Neural cell (in vitro differentiated cells): ENCODE results near the gene CRTAP. TPM values are rescaled to one million over a fixed set of nuclear protein-coding genes. Genes with fewer than 3 reads are reported as not detected.

Experiments
- H2AFZ ChIP-seq: fragments of 200-600, 300-800 bp; sonication (generic), shearing (Covaris generic); 2 replicates; pipeline ENCODE4 v1.6.0; 2014; ENCODE audit warnings: low read depth, mild to moderate bottlenecking, antibody characterized with exemption, low read length, moderate library complexity
- H3F3A ChIP-seq: fragments of 200-600 bp; shearing (Covaris generic); 2 replicates; pipeline ENCODE4 v1.6.1; 2016; ENCODE audit warnings: mild to moderate bottlenecking, moderate library complexity, mixed read lengths, antibody characterized with exemption, low read length; ENCODE audit not compliant: insufficient read depth, poor library complexity, severe bottlenecking
- H3K27ac ChIP-seq: fragments of 200-600, 300-800 bp; sonication (generic), shearing (Covaris generic); 2 replicates; pipeline ENCODE4 v1.5.1; 2014; ENCODE audit warnings: mild to moderate bottlenecking, low read length, moderate library complexity
- H3K27me3 ChIP-seq: fragments of 300-800, 200-600 bp; sonication (generic), shearing (Covaris generic); 2 replicates; pipeline ENCODE4 v1.6.0; 2014; ENCODE audit warnings: mild to moderate bottlenecking, low read depth, low read length, moderate library complexity; ENCODE audit not compliant: insufficient read depth
- H3K36me3 ChIP-seq: fragments of 300-800, 200-600 bp; sonication (generic), shearing (Covaris generic); 2 replicates; pipeline ENCODE4 v1.5.1; 2014; ENCODE audit warnings: mild to moderate bottlenecking, antibody characterized with exemption, low read length, moderate library complexity; ENCODE audit not compliant: insufficient read depth
- H3K4me2 ChIP-seq: fragments of 300-800, 200-600 bp; sonication (generic), shearing (Covaris generic); 2 replicates; pipeline ENCODE4 v1.6.0; 2014; ENCODE audit warnings: mild to moderate bottlenecking, low read length
- H3K4me3 ChIP-seq: fragments of 300-800, 200-600 bp; sonication (generic), shearing (Covaris generic); 2 replicates; pipeline ENCODE4 v1.5.1; 2014; ENCODE audit warnings: mild to moderate bottlenecking, low read length, moderate library complexity
- H3K79me2 ChIP-seq: fragments of 200-600 bp; shearing (Covaris generic); replicated peaks from 2 replicates; pipeline ENCODE4 v1.6.0; 2014; ENCODE audit warnings: mild to moderate bottlenecking, low read length, moderate library complexity; ENCODE audit not compliant: insufficient read depth
- H3K9ac ChIP-seq: fragments of 300-800, 200-600 bp; sonication (generic), shearing (Covaris generic); 2 replicates; pipeline ENCODE4 v1.6.1; 2016; ENCODE audit warnings: mild to moderate bottlenecking, low read length, mixed read lengths
- H3K9me2 ChIP-seq: fragments of 200-600 bp; shearing (Covaris generic); 2 replicates; pipeline ENCODE4 v1.6.1; 2016; ENCODE audit warnings: mild to moderate bottlenecking, low read length, mixed read lengths; ENCODE audit not compliant: insufficient read depth
- H3K9me3 ChIP-seq: fragments of 200-600, 300-800 bp; sonication (generic), shearing (Covaris generic); 2 replicates; pipeline ENCODE4 v1.6.1; 2016; ENCODE audit warnings: mild to moderate bottlenecking, mixed run types, low read length, moderate library complexity, mixed read lengths
- H4K20me1 ChIP-seq: fragments of 200-600 bp; shearing (Covaris generic); 2 replicates; pipeline ENCODE4 v1.6.1; 2016; ENCODE audit warnings: mild to moderate bottlenecking, mixed run types; ENCODE audit not compliant: insufficient read depth
- EP300 ChIP-seq: fragments of 450-650 bp; conservative IDR thresholded peaks from 2 replicates; pipeline ENCODE4 v1.6.1; 2014; ENCODE audit warnings: antibody characterized with exemption, mild to moderate bottlenecking, moderate library complexity; ENCODE audit not compliant: poor library complexity, severe bottlenecking
- MXI1 ChIP-seq: fragments of 450-650 bp; conservative IDR thresholded peaks from 2 replicates; pipeline ENCODE4 v1.6.1; 2014; ENCODE audit warnings: antibody characterized with exemption, mild to moderate bottlenecking; ENCODE audit not compliant: poor library complexity, severe bottlenecking
- RAD21 ChIP-seq: fragments of 450-650 bp; conservative IDR thresholded peaks from 2 replicates; pipeline ENCODE4 v1.6.1; 2014; ENCODE audit warnings: antibody characterized with exemption, mild to moderate bottlenecking, moderate library complexity
- SMC3 ChIP-seq: fragments of 450-650 bp; conservative IDR thresholded peaks from 2 replicates; pipeline ENCODE4 v1.6.1; 2014; ENCODE audit warnings: antibody characterized with exemption, mild to moderate bottlenecking, moderate library complexity; ENCODE audit not compliant: poor library complexity
- TAF1 ChIP-seq: IDR thresholded peaks from 2 replicates; pipeline ENCODE4 v1.6.1; 2012; ENCODE audit warnings: low read depth
- polyA plus RNA-seq: library from polyadenylated mRNA; depleted of rRNA; stranded (reverse); fragments of >200 nt; gene quantifications from 2 replicates; pipeline ENCODE4 v1.2.3, GENCODE V29; 2014
- TF ChIP-seq, protein P1 (sequence below): IDR thresholded peaks from 2 replicates; pipeline ENCODE4 v1.6.1; 2012; ENCODE audit warnings: borderline replicate concordance
- TF ChIP-seq, protein P2 (sequence below): fragments of 450-650 bp; IDR thresholded peaks from 2 replicates; pipeline ENCODE4 v1.5.1; 2014; ENCODE audit warnings: antibody characterized with exemption, mild to moderate bottlenecking, moderate library complexity; ENCODE audit not compliant: poor library complexity, severe bottlenecking

CRTAP gene
- polyA plus RNA-seq, 1 donor from 2014 or later, result 7.1 TPM

DNA sequence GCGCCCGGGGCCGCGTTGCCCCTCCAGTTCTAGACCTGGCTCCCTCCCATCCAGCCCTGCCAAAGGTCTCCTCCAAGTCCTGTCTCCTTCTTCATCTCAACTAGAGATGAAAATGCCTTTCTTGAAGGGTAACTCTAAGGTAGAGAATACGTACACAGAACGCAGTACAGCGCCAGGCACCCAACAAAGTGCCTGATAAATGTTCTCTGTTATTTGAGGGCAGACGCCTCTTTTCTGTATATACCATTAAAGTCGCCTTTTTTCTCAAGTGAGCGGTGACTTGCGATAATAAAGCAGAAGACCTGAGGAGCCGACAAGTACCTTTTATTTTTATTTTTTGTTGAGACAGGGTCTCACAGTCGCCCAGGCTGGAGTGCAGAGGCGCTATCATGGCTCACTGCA lies 809 bp downstream of the CRTAP start:
- Histone ChIP-seq H3K27me3 (no peaks in the 10 kb centered on the region), H3K36me3 (no peaks in the 10 kb centered on the region), H2AFZ (peak overlapping the region; percentile 62), H4K20me1 (no peaks in the 10 kb centered on the region), H3F3A (peaks cover 2% of the 10 kb centered on the region), H3K9me2 (no peaks in the 10 kb centered on the region), H3K4me2 (no peak overlapping the region), H3K4me3 (peak overlapping the region; percentile 90), H3K27ac (no peak overlapping the region), H3K9ac (peak overlapping the region; percentile 72), H3K9me3 (no peaks in the 10 kb centered on the region), H3K79me2 (no peaks in the 10 kb centered on the region)
- TF ChIP-seq, protein P1, sequence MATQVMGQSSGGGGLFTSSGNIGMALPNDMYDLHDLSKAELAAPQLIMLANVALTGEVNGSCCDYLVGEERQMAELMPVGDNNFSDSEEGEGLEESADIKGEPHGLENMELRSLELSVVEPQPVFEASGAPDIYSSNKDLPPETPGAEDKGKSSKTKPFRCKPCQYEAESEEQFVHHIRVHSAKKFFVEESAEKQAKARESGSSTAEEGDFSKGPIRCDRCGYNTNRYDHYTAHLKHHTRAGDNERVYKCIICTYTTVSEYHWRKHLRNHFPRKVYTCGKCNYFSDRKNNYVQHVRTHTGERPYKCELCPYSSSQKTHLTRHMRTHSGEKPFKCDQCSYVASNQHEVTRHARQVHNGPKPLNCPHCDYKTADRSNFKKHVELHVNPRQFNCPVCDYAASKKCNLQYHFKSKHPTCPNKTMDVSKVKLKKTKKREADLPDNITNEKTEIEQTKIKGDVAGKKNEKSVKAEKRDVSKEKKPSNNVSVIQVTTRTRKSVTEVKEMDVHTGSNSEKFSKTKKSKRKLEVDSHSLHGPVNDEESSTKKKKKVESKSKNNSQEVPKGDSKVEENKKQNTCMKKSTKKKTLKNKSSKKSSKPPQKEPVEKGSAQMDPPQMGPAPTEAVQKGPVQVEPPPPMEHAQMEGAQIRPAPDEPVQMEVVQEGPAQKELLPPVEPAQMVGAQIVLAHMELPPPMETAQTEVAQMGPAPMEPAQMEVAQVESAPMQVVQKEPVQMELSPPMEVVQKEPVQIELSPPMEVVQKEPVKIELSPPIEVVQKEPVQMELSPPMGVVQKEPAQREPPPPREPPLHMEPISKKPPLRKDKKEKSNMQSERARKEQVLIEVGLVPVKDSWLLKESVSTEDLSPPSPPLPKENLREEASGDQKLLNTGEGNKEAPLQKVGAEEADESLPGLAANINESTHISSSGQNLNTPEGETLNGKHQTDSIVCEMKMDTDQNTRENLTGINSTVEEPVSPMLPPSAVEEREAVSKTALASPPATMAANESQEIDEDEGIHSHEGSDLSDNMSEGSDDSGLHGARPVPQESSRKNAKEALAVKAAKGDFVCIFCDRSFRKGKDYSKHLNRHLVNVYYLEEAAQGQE, result no peak
- no peak for TF ChIP-seq EP300
- TF ChIP-seq, protein P2, sequence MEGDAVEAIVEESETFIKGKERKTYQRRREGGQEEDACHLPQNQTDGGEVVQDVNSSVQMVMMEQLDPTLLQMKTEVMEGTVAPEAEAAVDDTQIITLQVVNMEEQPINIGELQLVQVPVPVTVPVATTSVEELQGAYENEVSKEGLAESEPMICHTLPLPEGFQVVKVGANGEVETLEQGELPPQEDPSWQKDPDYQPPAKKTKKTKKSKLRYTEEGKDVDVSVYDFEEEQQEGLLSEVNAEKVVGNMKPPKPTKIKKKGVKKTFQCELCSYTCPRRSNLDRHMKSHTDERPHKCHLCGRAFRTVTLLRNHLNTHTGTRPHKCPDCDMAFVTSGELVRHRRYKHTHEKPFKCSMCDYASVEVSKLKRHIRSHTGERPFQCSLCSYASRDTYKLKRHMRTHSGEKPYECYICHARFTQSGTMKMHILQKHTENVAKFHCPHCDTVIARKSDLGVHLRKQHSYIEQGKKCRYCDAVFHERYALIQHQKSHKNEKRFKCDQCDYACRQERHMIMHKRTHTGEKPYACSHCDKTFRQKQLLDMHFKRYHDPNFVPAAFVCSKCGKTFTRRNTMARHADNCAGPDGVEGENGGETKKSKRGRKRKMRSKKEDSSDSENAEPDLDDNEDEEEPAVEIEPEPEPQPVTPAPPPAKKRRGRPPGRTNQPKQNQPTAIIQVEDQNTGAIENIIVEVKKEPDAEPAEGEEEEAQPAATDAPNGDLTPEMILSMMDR, result no peak
- no peak for TF ChIP-seq SMC3
- no peak for TF ChIP-seq MXI1

DNA sequence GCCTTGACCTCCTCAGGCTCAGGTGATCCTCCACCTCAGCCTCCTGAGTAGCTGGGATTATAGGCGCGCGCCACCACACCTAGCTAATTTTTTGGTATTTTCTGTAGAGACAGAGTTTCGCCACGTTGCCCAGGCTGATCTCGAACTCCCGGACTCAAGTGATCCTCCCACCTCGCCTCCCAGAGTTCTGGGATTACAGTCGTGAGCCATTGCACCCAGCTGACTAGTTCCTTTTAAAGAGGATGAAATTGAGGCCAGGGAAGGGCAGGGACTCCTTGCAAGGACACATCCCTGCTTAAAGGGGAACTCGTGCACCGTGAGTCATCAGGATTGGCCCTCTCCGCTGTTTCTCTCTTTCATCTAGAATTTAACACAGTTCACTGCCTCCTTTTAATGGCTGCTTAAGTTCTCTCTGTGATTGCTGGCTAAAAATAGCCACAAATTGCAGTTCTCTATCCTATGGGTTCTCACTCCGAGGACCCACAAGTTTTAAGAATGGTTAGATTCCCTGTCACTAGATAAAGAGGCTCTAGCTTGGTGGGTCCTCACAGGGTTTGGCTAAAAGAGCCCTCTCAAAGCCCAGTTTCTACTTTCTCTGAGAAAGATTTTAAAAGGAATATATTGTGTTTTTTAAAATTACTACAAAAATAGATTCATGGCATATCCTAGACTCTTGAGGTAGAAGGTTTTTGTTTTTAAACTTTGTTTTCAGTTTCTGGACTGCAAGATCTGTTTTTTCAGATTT lies 1.4 kb downstream of the CRTAP start:
- Histone ChIP-seq H3K9me3 (no peaks in the 10 kb centered on the region), H3K9me2 (no peaks in the 10 kb centered on the region), H3F3A (peaks cover 2% of the 10 kb centered on the region), H3K36me3 (no peaks in the 10 kb centered on the region), H3K27ac (no peak overlapping the region), H3K9ac (no peak overlapping the region), H3K4me2 (no peak overlapping the region), H4K20me1 (no peaks in the 10 kb centered on the region), H3K4me3 (peak overlapping the region; percentile 90), H3K79me2 (no peaks in the 10 kb centered on the region), H2AFZ (no peak overlapping the region), H3K27me3 (no peaks in the 10 kb centered on the region)
- TF ChIP-seq TAF1 (no peak), EP300 (no peak), RAD21 (no peak)
- TF ChIP-seq, protein P1, result no peak
- TF ChIP-seq, protein P2, result no peak
